ENCODE results near the gene SPOCD1.

SPOCD1 gene

DNA sequence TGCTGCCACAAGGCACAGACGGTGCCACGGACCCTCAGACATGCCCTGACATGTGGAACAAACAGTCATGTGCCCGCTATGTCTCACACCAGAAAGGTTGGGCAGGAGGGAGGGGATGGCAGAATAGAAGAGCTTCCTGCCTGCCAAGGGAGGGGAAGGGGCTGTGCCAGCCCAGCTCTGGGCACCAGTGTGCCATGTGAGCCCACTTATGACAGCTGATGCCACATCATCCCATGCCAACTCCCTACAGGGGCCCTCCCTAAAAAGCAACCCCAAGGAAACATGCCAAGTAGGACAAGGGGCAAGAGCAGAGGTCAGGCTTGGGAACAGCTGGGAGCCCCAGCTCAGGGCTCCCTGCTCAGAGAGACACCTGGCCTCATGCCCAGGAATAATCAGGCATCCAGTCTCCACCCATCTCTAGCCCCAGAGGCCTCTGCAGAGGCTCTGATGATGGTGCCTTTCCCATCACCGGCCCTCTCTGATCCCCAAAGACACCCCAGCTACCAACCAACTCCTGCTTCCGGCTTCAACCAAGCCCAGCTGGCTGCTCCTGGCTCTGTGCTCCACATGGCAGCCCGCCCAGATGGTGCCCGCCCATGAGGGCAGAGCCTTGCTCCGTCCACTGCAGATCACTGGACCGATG is 62.0 kb downstream of the SPOCD1 start:
- no peak overlapping the region for H3K27ac Mint-ChIP-seq
- H3K9me3 Mint-ChIP-seq: no peaks in the 10 kb centered on the region
- no peaks in the 10 kb centered on the region for H3K36me3 Mint-ChIP-seq
- no peak overlapping the region for H3K4me3 Mint-ChIP-seq
- H3K27me3 Mint-ChIP-seq: no peaks in the 10 kb centered on the region
- H3K4me1 Mint-ChIP-seq: peaks cover 20% of the 10 kb centered on the region

DNA sequence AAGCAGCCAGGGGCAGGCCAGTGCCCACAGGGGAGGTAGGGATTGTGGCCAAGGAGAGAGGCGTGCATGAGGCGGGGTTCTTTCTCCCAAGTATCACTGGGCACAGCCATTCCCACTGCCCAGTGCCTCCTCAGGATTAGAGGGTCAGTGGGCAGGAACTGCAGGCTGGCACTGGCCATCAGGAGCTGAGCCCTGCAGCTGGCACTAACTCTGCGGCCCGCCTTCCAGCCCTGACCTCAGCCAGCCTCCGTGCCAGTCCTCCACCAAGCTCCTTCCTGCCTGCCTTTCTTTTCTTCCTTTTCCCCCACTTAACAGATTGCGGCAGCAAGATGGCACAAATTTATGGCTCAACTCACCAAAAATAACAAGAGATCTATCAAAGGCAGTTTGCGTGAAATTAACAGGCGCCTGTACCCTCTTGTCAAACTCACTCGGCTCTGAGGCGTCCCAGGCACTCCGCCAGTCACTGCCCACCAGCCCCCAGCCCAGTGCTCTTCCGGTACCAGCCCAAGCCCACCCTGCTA is 62.8 kb downstream of the SPOCD1 start:
- Mint-ChIP-seq H3K4me1 (peaks cover 20% of the 10 kb centered on the region), H3K27ac (no peak overlapping the region), H3K36me3 (no peaks in the 10 kb centered on the region), H3K9me3 (no peaks in the 10 kb centered on the region), H3K27me3 (no peaks in the 10 kb centered on the region), H3K4me3 (no peak overlapping the region)

DNA sequence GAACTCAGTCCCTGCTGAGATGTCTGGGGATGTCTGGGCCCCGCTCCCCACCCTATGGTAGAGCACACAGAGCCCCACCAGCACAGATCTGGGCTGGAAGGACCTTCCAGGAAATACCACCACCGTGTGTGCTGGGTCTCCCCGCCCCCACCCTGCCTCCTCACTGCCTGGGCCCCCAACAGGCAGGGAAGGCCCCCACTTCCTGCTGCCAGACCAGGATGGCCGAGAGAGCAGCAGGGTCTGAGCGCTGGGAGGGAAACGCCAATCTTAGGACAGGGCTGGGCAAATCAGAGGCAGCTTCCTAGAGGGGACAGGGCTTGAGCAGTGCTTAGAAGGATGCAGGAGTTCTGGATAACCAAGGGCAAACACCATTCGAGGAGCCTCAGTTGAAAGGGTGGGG is 63.6 kb downstream of the SPOCD1 start:
- Mint-ChIP-seq H3K27ac (no peak overlapping the region), H3K4me3 (no peak overlapping the region), H3K27me3 (no peaks in the 10 kb centered on the region), H3K4me1 (peaks cover 20% of the 10 kb centered on the region), H3K36me3 (no peaks in the 10 kb centered on the region), H3K9me3 (no peaks in the 10 kb centered on the region)

DNA sequence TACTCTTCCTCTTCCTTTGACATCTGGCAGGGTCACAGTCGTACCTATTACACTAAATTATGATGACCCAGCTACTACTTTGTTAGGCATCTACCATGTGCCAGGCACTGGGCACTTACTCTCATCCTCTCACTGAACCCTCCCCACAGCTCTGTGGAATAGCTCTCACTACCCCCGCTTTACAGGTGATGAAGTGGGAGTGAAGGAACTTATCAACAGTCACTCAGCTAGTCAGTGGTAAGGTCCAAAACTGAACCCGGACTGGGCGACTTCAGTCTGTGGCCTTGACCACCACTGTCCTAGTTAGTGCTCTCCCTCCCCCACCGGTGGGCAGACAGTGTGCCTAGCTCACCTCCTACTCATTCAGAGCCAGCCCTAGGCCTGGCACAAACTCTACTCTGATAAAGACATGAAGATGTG is 64.0 kb downstream of the SPOCD1 start:
- no peak overlapping the region for H3K4me3 Mint-ChIP-seq
- no peaks in the 10 kb centered on the region for H3K27me3 Mint-ChIP-seq
- no peaks in the 10 kb centered on the region for H3K36me3 Mint-ChIP-seq
- no peak overlapping the region for H3K27ac Mint-ChIP-seq
- no peaks in the 10 kb centered on the region for H3K9me3 Mint-ChIP-seq
- peaks cover 22% of the 10 kb centered on the region for H3K4me1 Mint-ChIP-seq

DNA sequence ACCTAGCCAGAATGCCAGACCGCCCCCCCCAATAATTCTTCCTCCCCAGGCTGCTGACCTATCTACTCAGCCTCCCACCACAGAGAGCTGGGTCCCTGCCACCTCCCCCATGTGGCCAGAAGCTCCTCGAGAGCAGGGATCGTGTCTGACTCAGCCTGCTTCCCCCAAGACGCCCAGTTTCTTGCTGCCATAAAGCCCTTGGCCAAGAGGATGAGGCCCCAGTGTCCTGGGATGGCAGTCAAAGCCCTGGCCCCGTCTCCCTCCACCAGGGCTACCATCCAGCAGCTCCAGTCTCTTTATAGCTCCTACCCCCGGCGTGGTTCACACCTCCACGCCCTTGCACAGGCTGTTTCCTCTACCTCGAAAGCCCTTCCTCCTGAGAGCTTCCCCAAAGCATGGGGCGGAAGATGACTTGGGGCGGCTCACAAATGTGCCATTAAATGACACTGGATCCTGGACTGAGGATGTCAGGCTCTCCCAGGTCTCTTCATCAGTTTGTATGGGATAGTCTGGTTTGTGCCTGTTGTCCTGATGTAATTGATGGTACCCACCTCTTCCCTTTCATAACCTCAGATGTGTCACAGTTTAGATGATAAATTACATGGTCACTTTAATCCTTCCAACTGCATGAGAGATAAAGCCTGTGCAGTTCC is 64.8 kb downstream of the SPOCD1 start:
- no peak overlapping the region for H3K4me3 Mint-ChIP-seq
- no peaks in the 10 kb centered on the region for H3K9me3 Mint-ChIP-seq
- no peaks in the 10 kb centered on the region for H3K27me3 Mint-ChIP-seq
- no peak overlapping the region for H3K27ac Mint-ChIP-seq
- peaks cover 26% of the 10 kb centered on the region for H3K4me1 Mint-ChIP-seq
- no peaks in the 10 kb centered on the region for H3K36me3 Mint-ChIP-seq

DNA sequence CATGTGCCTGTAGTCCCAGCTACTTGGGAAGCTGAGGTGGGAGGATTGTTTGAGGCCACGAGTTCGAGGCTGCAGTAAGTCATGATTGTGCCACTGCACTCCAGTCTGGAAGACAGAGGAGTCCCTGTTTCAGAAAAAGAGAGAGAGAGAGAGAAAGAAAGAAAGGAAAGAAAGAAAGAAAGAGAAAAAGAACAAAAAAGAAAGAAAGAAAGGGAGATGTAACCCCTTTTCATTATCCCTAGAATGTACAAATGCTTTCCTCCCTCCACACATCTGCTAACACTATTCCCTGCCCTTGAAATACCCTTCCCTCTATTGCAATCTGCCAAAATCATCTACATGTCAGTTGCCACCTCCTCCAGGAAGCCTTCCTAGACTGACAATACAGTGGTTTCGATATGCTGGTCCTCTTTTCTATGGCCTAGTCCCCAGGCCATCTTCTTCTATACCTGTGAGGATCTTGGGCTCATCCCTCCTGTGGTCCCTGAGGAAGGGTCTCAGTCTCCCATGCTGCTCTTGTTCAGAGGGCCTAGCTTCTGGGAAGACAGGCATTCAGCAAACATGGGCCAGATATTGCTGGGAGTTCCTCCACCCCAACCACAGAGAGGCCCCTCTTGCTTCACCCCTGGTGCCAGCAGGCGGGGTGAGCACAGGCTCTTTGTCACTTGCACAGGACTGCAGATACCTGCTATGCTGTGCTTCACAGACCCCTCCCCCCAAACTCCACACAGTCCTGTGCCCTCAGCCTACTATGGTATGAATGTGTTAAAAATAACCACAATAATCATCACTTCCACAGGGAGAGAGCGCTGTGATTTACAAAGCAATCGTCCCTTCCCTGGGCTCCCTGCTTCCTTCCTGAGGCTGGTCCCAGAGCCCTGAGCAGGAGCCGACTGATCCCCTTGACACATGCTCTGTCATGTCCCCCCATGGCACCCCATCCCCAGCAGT is 65.8 kb downstream of the SPOCD1 start:
- H3K27me3 Mint-ChIP-seq: no peaks in the 10 kb centered on the region
- peaks cover 26% of the 10 kb centered on the region for H3K4me1 Mint-ChIP-seq
- no peak overlapping the region for H3K4me3 Mint-ChIP-seq
- H3K36me3 Mint-ChIP-seq: no peaks in the 10 kb centered on the region
- no peak overlapping the region for H3K27ac Mint-ChIP-seq
- no peaks in the 10 kb centered on the region for H3K9me3 Mint-ChIP-seq

DNA sequence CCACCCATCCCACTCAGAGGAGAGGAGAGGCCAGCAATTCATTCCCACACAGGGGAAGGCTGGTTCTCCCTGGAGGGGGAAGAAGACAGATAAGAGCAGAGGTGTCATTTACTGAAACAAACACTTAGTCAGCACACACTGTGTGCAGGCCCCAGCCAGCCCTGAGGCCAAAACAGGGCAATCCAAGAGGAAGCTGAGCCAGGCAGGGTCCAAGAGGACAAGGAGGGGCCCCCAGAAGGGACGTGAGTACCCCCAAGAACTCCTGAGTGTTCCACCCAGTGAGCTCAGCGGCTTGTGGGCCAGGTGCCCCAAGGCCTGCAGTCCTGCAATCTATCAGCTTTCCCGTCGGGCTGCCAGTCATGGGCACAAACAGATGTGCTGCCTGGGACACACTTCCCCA is 67.5 kb downstream of the SPOCD1 start:
- no peak overlapping the region for H3K4me3 Mint-ChIP-seq
- no peaks in the 10 kb centered on the region for H3K36me3 Mint-ChIP-seq
- H3K27ac Mint-ChIP-seq: no peak overlapping the region
- H3K27me3 Mint-ChIP-seq: no peaks in the 10 kb centered on the region
- H3K4me1 Mint-ChIP-seq: peaks cover 26% of the 10 kb centered on the region
- no peaks in the 10 kb centered on the region for H3K9me3 Mint-ChIP-seq

DNA sequence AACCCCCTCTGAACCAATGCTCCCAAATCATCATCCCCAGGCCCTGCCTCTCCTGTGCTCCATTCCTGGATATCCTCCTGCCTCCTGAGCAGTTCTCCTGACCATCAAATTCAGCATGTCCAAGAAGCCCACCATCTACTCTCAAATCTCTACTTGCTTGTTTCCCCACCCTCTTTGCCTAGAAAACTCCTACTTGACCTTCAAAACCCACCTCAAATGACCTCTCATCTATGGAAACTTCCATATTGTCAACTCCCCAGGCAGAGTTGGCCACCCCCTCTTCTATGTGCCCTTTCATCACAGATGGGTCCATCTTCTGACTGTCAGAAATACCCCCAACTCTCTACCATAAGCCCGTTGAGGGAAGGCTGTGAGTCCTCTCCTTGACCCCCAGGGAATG is 68.5 kb downstream of the SPOCD1 start:
- H3K36me3 Mint-ChIP-seq: no peaks in the 10 kb centered on the region
- no peaks in the 10 kb centered on the region for H3K27me3 Mint-ChIP-seq
- peaks cover 23% of the 10 kb centered on the region for H3K4me1 Mint-ChIP-seq
- no peak overlapping the region for H3K27ac Mint-ChIP-seq
- no peak overlapping the region for H3K4me3 Mint-ChIP-seq
- H3K9me3 Mint-ChIP-seq: no peaks in the 10 kb centered on the region

DNA sequence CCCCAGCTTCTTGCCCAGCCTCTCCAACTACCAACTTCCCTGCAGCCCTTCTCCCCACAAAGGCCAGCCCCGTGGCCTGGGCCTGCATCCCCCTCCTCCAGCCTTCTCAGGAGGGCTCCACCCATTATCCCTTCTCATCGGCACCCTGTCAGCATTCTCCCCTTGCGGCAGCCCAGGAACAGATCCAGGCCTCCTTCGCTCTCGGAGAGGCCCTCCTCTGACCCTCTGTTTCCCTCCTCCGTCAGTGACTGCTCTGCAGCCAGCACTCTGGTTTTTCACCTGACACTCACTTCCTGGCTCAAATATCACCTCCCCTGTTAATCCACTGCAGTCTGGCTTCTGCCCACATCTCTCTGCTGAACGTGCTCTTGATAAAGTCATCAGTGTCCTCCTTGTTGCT is 69.1 kb downstream of the SPOCD1 start:
- H3K27ac Mint-ChIP-seq: no peak overlapping the region
- H3K4me1 Mint-ChIP-seq: peaks cover 17% of the 10 kb centered on the region
- no peaks in the 10 kb centered on the region for H3K27me3 Mint-ChIP-seq
- H3K9me3 Mint-ChIP-seq: no peaks in the 10 kb centered on the region
- H3K36me3 Mint-ChIP-seq: no peaks in the 10 kb centered on the region
- H3K4me3 Mint-ChIP-seq: no peak overlapping the region

DNA sequence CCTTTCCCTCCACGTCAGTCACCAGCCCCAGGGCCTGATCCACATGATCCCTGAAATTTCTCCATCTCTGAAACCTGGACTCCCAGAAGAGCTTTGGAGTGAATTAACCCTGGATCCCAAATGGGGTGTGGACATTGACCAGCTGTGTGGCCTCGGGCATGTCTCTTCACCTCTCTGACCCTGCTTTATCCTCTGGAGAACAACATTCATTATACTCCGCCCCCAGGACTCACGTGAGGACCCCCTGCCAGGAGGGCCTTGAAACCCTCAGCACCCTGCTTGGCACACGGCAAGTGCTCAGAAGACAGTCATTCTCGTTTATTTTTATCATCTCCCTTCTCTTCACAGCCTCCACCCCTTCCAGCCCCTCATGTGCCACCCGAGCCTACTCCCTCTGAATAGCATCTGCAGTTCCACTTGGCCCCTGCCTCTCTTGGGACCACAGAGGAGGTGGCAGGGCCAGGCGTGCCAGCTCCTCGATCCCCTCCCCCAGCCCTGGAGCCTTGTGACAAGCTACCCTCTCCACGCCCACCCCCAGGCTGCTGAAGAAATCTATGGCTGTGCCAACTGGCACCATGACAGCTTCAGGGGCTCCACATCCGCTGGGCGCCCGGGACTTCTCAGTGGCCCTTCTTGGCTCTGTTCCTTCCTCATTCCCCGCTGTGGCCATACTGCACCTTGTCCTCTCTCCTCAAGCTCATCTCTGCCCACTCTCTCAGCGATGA is 69.7 kb downstream of the SPOCD1 start:
- no peaks in the 10 kb centered on the region for H3K36me3 Mint-ChIP-seq

DNA sequence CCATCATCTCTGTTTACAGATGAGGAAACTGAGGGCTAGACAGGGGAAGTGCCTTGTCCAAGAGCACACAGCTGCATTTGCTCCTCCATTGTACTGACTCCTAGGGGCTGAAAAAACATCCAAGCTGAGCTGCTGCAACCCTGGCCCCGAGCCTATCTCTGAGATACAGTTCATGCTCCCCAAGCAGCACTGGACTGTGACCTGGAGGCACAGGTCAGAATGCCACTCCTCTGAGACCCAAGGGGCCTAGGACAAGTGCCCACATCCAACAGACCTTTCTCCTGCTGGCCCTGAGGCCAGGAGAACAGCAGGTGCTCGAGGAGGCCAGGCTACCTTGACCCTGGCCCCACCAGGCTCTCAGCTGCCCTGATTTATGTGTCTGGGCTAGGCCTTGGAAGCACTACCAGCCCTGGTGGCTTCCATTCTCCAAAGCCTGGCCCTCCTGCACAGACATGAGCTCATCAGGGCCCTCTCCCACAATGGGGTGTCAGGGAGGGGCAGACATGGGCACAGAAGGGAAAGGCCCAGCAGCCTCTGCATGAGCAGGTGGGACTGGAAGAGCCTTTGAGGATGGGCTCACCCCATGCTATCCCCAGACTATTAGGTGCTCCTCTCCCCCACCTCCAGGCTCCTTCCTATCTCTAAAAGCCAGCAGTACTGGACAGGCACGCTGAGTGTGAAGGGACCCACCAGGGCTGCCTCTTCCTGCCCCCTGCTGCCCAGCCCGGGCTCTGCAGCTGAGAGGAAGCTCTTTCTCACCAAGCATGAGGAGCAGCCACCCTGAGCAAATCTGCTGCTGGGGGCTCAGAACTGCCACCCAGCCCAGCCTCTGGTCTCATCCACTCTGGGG is 70.5 kb downstream of the SPOCD1 start:
- Mint-ChIP-seq H3K9me3 (no peaks in the 10 kb centered on the region), H3K36me3 (no peaks in the 10 kb centered on the region), H3K27me3 (no peaks in the 10 kb centered on the region), H3K4me3 (no peak overlapping the region), H3K27ac (no peak overlapping the region), H3K4me1 (peaks cover 6% of the 10 kb centered on the region)

More for the DNA sequence above, 69.7 kb downstream of the SPOCD1 start:
- H3K4me3 Mint-ChIP-seq: no peak overlapping the region
- no peaks in the 10 kb centered on the region for H3K27me3 Mint-ChIP-seq
- no peak overlapping the region for H3K27ac Mint-ChIP-seq
- no peaks in the 10 kb centered on the region for H3K9me3 Mint-ChIP-seq
- peaks cover 14% of the 10 kb centered on the region for H3K4me1 Mint-ChIP-seq

DNA sequence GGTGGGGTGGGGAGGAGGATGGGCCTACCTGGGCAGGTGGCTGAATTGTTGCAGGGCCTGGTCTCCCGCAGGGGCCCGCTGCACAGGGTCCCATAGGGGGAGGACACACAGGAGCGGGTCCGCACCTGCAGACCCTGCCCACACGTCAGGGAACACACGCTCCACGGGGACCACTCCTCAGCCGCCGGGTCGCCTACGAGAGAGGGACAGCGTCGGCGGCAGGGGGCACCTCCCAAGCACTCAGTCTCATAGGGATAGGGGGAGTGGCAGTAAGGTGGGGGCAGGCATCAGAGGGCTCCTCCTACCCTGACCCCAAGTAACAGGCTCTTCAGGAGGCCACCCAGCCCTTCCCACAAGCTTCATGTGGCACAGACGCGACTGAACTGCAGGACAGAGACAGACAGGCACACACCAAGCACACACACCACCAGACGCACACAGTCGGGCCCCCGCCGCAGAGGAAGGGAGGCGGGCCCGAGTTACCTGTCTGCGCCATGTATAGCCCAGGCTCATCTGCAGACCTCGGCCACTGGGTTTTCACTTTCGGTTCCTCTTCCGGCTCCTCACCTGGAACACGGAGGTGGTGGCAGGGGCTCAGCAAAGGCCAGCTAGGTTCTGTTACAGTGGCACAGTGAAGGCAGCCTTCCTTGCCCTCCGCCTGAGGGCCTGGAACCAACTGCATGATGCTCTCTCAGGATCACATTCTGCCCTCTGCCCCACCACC is 71.5 kb downstream of the SPOCD1 start:
- H3K9me3 Mint-ChIP-seq: no peaks in the 10 kb centered on the region
- H3K27me3 Mint-ChIP-seq: no peaks in the 10 kb centered on the region
- no peak overlapping the region for H3K4me3 Mint-ChIP-seq
- peaks cover 11% of the 10 kb centered on the region for H3K4me1 Mint-ChIP-seq
- H3K36me3 Mint-ChIP-seq: no peaks in the 10 kb centered on the region
- no peak overlapping the region for H3K27ac Mint-ChIP-seq

DNA sequence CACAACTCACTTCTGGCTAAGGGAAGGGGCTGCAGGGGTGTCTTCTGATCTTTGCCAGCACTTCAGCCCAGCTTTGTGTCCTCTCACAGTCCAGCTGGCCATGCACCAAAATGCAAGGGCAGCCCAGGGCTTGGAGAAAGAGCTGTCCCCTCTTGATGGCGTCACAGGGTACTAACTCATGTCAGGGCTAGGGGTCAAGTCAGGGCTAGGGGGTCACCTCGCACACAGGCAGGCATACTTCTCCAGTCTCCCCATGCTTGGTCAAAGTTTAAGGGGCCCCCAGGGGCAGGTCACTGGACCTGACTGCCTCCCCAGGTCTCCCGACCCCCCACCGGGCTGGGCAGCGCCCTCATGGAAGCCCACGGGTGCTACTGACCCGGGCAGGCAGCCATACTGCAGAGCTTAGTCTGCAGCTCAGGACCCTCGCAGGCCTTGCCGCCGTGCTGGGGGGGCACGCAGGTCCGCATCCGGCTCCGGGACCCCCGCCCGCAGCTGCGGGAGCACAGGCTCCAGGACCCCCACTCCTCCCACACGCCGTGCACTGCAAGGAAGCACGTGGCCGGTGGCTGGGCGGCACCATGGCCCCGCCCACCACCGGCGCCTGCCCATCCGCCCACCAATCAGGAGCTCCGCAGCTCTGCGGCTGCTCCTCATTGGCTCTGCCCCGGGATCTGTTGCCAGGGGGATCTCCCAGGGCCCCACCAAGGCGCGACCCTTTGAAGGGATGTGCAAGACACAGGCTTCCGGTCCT is 73.2 kb downstream of the SPOCD1 start:
- Mint-ChIP-seq H3K9me3 (no peaks in the 10 kb centered on the region), H3K4me1 (peaks cover 17% of the 10 kb centered on the region), H3K27ac (no peak overlapping the region), H3K4me3 (no peak overlapping the region), H3K36me3 (no peaks in the 10 kb centered on the region), H3K27me3 (no peaks in the 10 kb centered on the region)
